Ishikawa (cell line): ENCODE results near the gene SRC.

ENCODE experiments used
- EP300 ChIP-seq: IDR thresholded peaks from 2 replicates; pipeline ENCODE4 v1.6.1; 2012; ENCODE audit warnings: borderline replicate concordance
- RAD21 ChIP-seq: IDR thresholded peaks from 2 replicates; pipeline ENCODE4 v1.6.1; 2012; ENCODE audit warnings: low read depth
- YY1 ChIP-seq: IDR thresholded peaks from 2 replicates; pipeline ENCODE4 v1.6.1; 2012; ENCODE audit warnings: low read depth

DNA sequence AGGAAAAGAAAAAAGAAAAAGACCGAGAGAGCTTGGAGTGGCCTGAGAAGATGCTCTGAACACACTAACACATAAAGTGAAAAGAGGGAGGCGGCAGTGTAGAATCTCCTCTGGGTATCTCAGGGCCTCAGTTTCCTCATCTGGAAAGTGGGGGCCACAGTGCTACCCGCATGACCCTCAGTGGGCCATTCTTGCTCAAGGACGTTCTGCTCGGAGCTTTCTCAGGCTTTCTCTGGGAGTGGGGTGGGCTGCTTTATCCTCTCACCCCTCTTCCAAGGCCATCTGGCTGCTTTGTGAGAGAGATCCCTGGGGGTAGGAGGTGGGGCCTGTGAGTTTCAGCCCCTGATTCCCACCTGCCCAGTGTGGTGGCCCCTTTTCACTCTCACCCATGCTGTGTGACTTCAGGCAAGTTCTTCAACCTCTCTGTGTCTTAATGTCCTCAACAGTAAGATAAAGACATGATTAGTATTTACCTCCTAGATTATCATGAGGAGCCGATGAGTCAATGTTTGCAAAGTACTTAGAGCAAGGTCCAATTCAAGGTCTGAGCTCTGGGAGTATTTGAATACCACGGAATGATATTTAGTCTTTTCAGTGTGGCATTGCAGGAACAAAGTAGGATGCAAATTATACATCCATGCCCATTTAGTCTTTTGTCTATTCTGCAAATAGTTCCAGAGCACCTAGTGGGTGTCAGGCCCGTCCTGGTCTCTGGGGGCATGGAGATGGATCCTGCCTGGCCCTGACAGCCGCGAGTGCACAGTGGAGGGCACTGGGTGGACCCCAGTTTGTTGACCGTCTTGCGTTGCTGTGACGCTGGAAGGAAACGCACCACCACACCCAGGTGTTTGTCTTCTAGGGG is 34.3 kb downstream of the SRC start:
- no peak for TF ChIP-seq EP300
- TF ChIP-seq RAD21: no peak
- TF ChIP-seq YY1: no peak
